DND-41 (cell line): ENCODE data around the gene TPK1.

Experiments used
- ATAC-seq: fragments of 200-7000 bp; cut with Tn5 transposase; 3 replicates; pipeline ENCODE4 v1.9.1; 2021; ENCODE audit warnings: low read depth; ENCODE audit not compliant: insufficient read depth
- DNase-seq: peaks from one replicate; pipeline ENCODE4 v3.0.0-alpha.2; 2020
- H2AFZ ChIP-seq: 2 replicates; pipeline ENCODE4 v1.6.0; 2012; ENCODE audit warnings: low read depth, low read length
- H3K27ac ChIP-seq: 2 replicates; pipeline ENCODE4 v1.5.1; 2012; ENCODE audit warnings: low read length, inconsistent platforms
- H3K27me3 ChIP-seq: fragments of 200-600 bp; sonication (generic); 2 replicates; pipeline ENCODE4 v1.6.0; 2012; ENCODE audit warnings: low read length, mild to moderate bottlenecking, inconsistent platforms; ENCODE audit not compliant: insufficient read depth, poor library complexity
- H3K36me3 ChIP-seq: 2 replicates; pipeline ENCODE4 v1.5.1; 2012; ENCODE audit warnings: low read length, inconsistent platforms; ENCODE audit not compliant: insufficient read depth
- H3K4me1 ChIP-seq: 2 replicates; pipeline ENCODE4 v1.5.1; 2012; ENCODE audit warnings: mild to moderate bottlenecking, low read length; ENCODE audit not compliant: insufficient read depth
- H3K4me2 ChIP-seq: 2 replicates; pipeline ENCODE4 v1.6.0; 2012; ENCODE audit warnings: mild to moderate bottlenecking, moderate library complexity, low read length, inconsistent platforms; ENCODE audit not compliant: insufficient read depth
- H3K4me3 ChIP-seq, 2 experiments: fragments of 200-600 bp in 1 of 2; shearing (Covaris generic) in 1 of 2; 2 replicates each; pipeline ENCODE4 v1.5.1; 2012 to 2016; ENCODE audit warnings: inconsistent platforms in 2 of 2, low read length in 2 of 2, mild to moderate bottlenecking in 2 of 2, low read depth in 1 of 2, moderate library complexity in 1 of 2
- H3K79me2 ChIP-seq: 2 replicates; pipeline ENCODE4 v1.6.0; 2012; ENCODE audit warnings: low read length, inconsistent platforms; ENCODE audit not compliant: insufficient read depth
- H3K9ac ChIP-seq: 2 replicates; pipeline ENCODE4 v1.6.0; 2012; ENCODE audit warnings: low read depth, mild to moderate bottlenecking, inconsistent platforms, low read length, moderate library complexity
- H3K9me3 ChIP-seq: 2 replicates; pipeline ENCODE4 v1.5.1; 2012; ENCODE audit warnings: low read length, moderate library complexity, mild to moderate bottlenecking, inconsistent platforms; ENCODE audit not compliant: insufficient read depth, severe bottlenecking
- H4K20me1 ChIP-seq: 2 replicates; pipeline ENCODE4 v1.6.0; 2012; ENCODE audit warnings: low read length; ENCODE audit not compliant: insufficient read depth
- EZH2 ChIP-seq: IDR thresholded peaks from 3 replicates; pipeline ENCODE4 v1.6.1; 2012; ENCODE audit warnings: borderline replicate concordance, low read depth, mild to moderate bottlenecking, moderate library complexity, low read length, inconsistent platforms; ENCODE audit not compliant: severe bottlenecking
- TF ChIP-seq, protein P1 (sequence below): IDR thresholded peaks from 2 replicates; pipeline ENCODE4 v1.5.1; 2012; ENCODE audit warnings: borderline replicate concordance, low read length, moderate library complexity, mild to moderate bottlenecking; ENCODE audit not compliant: poor library complexity, severe bottlenecking; ENCODE audit errors: extremely low read depth

The TPK1 gene

GRCh38 chr7:144731661-144732351 lies 104.0 kb downstream of the TPK1 start:
- no peak for TF ChIP-seq EZH2
- TF ChIP-seq, protein P1, sequence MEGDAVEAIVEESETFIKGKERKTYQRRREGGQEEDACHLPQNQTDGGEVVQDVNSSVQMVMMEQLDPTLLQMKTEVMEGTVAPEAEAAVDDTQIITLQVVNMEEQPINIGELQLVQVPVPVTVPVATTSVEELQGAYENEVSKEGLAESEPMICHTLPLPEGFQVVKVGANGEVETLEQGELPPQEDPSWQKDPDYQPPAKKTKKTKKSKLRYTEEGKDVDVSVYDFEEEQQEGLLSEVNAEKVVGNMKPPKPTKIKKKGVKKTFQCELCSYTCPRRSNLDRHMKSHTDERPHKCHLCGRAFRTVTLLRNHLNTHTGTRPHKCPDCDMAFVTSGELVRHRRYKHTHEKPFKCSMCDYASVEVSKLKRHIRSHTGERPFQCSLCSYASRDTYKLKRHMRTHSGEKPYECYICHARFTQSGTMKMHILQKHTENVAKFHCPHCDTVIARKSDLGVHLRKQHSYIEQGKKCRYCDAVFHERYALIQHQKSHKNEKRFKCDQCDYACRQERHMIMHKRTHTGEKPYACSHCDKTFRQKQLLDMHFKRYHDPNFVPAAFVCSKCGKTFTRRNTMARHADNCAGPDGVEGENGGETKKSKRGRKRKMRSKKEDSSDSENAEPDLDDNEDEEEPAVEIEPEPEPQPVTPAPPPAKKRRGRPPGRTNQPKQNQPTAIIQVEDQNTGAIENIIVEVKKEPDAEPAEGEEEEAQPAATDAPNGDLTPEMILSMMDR = no peak
- H3K4me3 ChIP-seq = no peak overlapping the region
- no peaks in the 10 kb centered on the region for H3K79me2 ChIP-seq
- no peaks in the 10 kb centered on the region for H3K27me3 ChIP-seq
- H3K9me3 ChIP-seq = no peaks in the 10 kb centered on the region
- H3K27ac ChIP-seq = no peak overlapping the region
- no peak overlapping the region for H3K9ac ChIP-seq
- H2AFZ ChIP-seq = no peak overlapping the region
- H3K36me3 ChIP-seq = no peaks in the 10 kb centered on the region
- H3K4me1 ChIP-seq = no peaks in the 10 kb centered on the region
- H3K4me2 ChIP-seq = no peak overlapping the region
- ATAC-seq (no peak), DNase-seq (no peak)
- no peaks in the 10 kb centered on the region for H4K20me1 ChIP-seq

DNA sequence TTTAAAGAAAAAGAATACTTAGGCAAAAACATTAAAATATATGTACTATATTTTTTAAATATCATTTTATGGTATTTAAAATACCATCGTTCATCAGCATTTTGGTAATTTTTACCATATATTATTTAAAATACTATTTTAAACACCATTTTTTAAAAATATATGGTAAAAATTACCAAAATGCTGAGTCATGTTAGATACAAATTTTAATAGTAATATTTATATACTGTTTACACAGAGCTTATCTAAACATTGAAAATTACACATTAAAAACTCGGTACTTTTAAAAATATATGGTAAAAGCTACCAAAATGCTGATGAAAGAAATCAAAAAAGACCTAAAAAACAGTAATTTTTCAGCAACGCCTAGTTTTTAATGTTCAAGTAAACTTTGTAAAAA lies 105.6 kb downstream of the TPK1 start:
- Histone ChIP-seq H4K20me1 (no peaks in the 10 kb centered on the region), H3K9ac (no peak overlapping the region), H3K36me3 (no peaks in the 10 kb centered on the region), H3K27me3 (no peaks in the 10 kb centered on the region), H2AFZ (no peak overlapping the region), H3K9me3 (no peaks in the 10 kb centered on the region), H3K27ac (no peak overlapping the region), H3K4me2 (no peak overlapping the region), H3K4me3 (no peak overlapping the region), H3K79me2 (no peaks in the 10 kb centered on the region), H3K4me1 (no peaks in the 10 kb centered on the region)
- no peak for TF ChIP-seq EZH2
- TF ChIP-seq, protein P1 = no peak
- no peak for DNase-seq
- no peak for ATAC-seq

DNA sequence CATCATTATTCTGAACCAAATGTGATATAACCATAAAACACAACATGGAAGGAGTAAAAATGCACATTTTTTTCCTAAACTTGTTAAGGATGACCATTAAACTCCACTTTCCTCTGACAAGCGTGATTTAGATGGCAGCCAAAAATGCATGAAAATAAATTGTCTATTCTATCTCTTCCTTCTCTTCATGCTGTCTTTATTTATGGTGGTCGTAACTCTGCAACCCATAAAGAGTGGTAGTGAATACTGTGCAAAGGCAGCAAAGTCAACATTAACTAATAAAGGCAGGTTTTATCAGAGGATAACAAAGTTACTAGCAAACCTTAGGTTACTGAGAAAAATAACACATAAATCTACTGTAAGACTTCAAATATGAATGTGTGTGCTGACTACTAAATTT lies 106.6 kb downstream of the TPK1 start:
- H3K79me2 ChIP-seq = no peaks in the 10 kb centered on the region
- no peaks in the 10 kb centered on the region for H3K36me3 ChIP-seq
- H3K9me3 ChIP-seq = no peaks in the 10 kb centered on the region
- no peak for TF ChIP-seq EZH2
- TF ChIP-seq, protein P1 = no peak
- H3K27me3 ChIP-seq = no peaks in the 10 kb centered on the region
- ATAC-seq = no peak
- no peak overlapping the region for H3K4me2 ChIP-seq
- no peaks in the 10 kb centered on the region for H3K4me1 ChIP-seq
- H3K27ac ChIP-seq = no peak overlapping the region
- no peak overlapping the region for H3K4me3 ChIP-seq
- DNase-seq = no peak
- H4K20me1 ChIP-seq = no peaks in the 10 kb centered on the region
- no peak overlapping the region for H2AFZ ChIP-seq
- H3K9ac ChIP-seq = no peak overlapping the region
